DMS114 treated with DMSO at 0.1 percent for 48 hours (cell line): ENCODE measurements around the gene OTUD1.

Experiments
- DNase-seq: peaks from one replicate; lab custom pipeline; 2025; ENCODE audit not compliant: unreplicated experiment; lab: John Stamatoyannopoulos, UW

Gene OTUD1

DNA sequence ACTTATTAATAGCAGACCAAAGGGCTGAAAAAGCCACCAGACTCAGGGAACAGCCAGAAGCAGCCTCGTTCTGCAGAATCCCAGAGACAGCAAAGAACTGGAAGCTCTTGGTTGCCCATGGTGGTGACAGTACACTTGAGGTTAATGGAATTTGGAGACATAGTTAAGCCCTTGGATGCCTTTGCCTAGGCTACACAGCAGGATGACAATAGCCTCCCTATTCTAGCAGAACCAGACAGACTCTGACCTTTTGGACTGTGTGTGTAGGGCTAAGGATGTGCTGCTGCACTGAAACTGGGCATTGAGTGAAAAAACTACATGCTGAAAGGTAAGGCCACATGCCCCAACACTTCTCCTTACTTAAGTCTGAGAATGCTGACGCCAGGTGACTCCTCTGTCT lies 22.7 kb downstream of the OTUD1 start:
- no peak for DNase-seq

DNA sequence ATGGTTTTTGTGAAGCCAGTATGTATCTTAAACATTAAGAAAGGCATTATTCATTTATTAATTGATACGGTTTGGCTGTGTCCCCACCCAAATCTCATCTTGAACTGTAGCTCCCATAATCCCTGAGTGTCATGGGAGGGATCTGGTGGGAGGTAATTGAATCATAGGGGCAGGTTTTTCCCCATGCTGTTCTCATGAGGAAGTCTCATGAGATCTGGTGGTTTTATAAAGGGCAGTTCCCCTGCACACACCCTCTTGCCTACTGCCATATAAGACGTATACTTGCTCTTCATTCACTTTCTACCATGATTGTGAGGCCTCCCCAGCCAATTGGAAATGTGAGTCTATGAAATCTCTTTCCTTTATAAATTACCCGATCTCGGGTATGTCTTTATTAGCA lies 28.1 kb downstream of the OTUD1 start:
- no peak for DNase-seq

DNA sequence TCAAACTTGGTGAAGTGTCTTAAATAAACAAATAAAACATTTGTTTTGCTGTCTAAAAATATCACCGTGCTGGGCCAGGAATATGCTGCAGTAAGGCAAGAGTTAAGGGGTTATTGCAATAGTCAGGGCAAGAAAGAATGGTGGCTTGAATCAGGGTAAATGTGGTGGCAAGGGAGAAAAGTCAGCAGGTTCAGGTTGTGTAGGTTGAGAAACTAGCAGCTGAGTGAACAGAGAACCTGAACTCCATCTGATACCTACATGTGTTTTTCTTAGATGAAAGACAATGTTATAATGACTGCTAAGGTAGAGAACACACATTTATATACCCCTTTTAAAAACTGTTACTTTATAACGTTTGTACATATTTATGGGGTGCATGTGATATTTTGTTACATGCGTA lies 28.7 kb downstream of the OTUD1 start:
- DNase-seq, result no peak

DNA sequence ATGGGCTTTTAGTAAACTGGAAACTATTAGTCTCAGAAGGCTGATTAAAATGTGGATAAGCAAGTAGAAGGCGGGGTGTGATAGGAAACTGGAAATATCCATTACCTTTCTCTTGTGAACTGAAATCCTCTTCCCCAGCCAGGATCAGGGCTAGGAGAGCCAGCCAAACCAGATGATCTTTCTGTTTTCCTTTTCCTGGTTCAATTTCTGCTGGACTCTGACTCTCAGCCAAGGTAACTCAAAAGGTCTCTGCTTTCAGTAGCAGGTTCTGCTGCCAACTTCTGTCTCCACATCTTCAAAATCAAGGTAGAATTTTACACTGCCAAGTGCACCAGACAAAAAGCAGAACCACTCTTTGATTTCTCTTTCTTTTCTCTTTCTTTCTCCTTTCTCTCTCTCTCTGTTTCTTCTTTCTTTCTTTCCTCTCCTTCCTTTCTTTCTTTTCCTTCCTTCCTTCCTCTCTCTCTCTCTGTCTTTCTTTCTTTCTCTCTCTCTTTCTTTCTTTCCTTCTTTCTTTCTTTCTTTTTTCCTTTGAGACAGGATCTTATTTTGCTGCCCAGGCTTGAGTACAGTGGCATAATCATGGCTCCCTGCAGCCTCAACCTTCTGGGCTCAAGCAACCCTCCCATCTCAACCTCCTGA lies 30.8 kb downstream of the OTUD1 start:
- DNase-seq, result no peak

DNA sequence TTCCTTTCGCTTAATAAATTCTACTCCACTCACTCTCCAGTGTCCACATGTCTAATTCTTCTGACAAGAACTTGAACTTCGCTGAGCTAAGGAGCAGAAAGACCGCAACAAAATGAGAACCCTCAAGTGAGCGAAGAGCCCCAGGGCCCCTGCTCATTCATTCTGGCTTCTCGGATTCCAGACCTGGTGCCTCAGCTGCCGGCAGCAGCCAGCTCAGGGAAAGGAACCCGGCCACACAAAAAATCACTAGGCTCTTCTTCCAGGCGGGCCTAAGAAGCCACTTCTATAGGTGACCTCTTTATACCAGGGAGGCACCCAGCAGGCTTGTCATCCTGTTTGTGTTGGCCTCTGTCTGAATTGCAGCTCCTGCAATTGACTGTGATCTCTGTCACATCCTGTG lies 33.3 kb downstream of the OTUD1 start:
- DNase-seq, result no peak

DNA sequence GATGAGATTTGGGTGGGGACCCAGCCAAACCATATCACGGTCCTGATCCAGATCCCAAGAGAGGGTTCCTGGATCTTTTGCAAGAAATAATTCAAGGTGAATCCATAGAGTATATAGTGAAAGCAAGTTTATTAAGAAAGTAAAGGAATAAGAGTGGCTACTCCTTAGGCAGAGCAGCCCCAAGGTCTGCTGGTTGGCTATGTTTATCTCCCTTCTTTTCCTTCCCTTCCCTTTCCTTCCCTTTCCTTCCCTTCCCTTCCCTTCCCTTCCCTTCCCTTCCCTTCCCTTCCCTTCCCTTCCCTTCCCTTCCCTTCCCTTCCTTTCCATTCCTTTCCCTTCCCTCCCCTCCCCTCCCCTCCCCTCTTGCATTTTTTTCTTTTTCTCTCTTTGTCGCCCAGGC lies 35.2 kb downstream of the OTUD1 start:
- no peak for DNase-seq

DNA sequence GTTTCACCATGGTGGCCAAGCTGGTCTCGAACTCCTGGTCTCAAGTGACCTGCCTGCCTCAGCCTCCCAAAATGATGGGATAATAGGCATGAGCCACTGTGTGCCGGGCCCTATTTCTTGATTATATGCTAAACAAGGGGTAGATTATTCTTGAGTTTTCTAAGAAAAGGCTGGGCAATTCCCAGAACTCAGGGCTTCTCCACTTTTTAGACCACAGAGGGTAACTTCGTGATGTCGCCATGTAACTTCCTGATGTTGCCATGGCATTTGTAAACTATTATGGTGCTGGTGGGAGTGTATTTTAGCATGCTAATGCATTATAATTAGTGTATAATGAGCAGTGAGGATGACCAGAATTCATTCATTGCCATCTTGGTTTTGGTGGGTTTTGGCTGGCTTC lies 35.8 kb downstream of the OTUD1 start:
- no peak for DNase-seq

DNA sequence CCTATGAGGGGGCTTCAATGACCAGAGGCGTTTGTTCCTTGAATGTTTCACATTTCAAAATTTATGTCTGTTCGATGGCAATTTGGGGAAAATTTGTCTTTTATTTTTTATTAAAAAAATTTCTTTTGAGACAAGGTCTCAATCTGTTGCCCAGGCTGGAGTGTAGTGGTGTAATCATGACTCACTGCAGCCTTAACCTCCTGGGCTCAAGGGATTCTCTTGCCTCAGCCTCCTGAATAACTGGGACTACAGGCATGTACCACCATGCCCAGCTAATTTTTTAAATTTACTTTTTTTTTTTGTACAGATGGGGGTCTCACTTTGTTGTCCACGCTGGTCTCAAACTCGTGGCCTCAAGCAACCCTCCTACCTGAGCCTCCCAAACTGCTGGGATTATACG lies 39.7 kb downstream of the OTUD1 start:
- no peak for DNase-seq

DNA sequence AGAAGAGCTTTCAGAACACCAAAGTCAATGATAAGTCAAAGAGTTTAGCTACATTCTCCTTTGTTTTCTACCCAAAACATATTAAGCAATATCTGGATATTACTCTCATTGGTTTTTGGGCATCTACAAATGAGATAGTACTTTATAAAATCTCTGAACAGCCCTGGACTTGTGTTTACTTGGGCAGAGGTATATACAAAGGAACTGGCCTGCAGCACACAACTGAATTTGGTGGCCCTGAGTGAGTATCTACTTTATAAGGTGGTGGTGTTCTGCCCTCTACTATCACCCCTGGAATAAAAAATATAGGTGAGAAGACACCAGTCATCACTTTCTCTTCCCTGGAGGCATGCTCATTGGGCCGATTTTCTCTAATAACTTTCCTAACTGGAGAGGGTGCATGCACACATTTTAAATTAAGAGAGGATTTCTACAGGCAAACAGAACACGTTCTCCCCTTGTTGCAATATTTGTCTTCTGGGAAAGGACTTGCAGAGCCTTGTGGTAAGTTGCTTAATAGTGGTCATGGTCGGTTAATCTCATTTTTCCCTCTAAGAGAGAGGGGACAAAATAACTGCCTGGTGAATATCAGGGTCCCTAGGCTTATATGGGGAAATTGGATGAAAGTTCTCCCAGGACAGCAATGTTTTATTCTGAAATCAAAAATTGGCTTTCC lies 41.1 kb downstream of the OTUD1 start:
- no peak for DNase-seq

DNA sequence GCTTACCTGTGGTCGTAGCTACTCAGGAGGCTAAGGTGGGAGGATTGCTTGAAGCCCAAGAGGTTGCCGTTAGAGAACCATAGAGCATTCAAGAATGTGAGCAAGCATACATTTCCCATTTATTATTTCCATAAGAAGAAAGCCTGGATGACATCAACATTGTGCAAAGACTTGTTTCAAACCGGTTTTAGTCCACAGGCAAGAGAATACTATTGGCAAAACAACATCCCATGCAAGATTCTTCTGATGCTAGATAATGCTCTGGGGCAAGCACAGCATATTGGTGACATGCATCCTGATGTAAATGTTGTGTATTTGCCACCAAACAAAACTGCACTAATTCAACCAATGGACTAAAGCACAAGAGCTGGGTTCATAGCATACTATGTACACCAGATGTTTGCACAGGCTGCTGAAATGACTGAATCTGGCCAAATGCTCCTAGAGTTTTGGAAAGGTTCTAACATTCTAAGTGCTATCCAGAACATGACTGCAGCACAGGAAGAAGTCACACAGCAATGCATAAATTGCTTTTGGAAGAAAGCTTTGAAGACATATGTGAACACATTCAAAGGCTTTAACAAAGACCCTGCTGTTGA lies 42.6 kb downstream of the OTUD1 start:
- DNase-seq, result no peak

DNA sequence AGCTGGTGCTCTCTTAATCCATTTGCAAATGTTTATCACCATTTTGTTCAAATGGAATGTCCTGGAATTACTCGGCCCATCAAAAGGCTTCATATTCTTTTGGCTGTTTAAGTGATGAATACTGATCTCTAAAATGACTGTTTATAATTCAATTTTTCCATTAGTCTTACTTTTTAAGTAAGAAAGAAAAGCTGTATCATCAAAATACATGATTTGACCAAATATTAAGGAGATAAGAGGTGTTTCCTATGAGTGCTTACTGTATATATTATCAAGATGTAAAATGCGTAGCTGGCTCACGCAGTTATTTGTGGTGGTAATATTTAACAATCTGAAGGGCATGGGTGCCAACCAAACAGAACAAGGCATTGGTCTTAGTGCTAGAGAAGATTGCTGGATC lies 51.2 kb downstream of the OTUD1 start:
- DNase-seq, result no peak
